ENCODE data around the gene LRRC32.

DNA sequence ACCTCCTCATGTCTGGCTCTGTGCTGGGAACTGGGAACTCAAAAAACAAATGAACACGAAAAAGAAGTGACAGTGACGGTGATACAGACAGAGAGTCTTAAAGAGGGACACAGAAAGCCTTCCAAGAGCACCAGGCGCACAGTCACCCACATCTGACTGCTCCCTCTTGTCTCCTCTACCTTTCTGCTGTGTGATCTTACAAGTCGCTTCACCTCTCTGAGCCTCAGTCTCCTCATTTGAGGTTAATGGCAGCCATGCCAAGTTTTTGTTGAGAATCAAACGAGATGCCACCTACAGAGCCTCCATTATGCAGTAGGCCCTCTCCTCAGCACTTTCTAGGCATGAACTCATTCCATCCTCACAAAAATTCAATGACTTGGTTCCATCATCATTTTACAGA lies 3.7 kb downstream of the LRRC32 start:
- TF ChIP-seq, protein P1, sequence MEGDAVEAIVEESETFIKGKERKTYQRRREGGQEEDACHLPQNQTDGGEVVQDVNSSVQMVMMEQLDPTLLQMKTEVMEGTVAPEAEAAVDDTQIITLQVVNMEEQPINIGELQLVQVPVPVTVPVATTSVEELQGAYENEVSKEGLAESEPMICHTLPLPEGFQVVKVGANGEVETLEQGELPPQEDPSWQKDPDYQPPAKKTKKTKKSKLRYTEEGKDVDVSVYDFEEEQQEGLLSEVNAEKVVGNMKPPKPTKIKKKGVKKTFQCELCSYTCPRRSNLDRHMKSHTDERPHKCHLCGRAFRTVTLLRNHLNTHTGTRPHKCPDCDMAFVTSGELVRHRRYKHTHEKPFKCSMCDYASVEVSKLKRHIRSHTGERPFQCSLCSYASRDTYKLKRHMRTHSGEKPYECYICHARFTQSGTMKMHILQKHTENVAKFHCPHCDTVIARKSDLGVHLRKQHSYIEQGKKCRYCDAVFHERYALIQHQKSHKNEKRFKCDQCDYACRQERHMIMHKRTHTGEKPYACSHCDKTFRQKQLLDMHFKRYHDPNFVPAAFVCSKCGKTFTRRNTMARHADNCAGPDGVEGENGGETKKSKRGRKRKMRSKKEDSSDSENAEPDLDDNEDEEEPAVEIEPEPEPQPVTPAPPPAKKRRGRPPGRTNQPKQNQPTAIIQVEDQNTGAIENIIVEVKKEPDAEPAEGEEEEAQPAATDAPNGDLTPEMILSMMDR (IDR thresholded peaks at IDR 0.05): no peak
- no peak for TF ChIP-seq EP300 (IDR thresholded peaks at IDR 0.05)
- no peak for TF ChIP-seq POLR2A (IDR thresholded peaks at IDR 0.05)

Measured in sigmoid colon (tissue), 4 donors.